Measurements from ENCODE around the gene MXI1. TPM values are rescaled to one million over a fixed set of nuclear protein-coding genes. Genes with fewer than 3 reads are reported as not detected.

The MXI1 gene
- total and polyA plus RNA-seq, 2 donors (not counting 1 experiment from before 2014, with no cell fraction given) = 12.0 to 32.4 TPM

DNA sequence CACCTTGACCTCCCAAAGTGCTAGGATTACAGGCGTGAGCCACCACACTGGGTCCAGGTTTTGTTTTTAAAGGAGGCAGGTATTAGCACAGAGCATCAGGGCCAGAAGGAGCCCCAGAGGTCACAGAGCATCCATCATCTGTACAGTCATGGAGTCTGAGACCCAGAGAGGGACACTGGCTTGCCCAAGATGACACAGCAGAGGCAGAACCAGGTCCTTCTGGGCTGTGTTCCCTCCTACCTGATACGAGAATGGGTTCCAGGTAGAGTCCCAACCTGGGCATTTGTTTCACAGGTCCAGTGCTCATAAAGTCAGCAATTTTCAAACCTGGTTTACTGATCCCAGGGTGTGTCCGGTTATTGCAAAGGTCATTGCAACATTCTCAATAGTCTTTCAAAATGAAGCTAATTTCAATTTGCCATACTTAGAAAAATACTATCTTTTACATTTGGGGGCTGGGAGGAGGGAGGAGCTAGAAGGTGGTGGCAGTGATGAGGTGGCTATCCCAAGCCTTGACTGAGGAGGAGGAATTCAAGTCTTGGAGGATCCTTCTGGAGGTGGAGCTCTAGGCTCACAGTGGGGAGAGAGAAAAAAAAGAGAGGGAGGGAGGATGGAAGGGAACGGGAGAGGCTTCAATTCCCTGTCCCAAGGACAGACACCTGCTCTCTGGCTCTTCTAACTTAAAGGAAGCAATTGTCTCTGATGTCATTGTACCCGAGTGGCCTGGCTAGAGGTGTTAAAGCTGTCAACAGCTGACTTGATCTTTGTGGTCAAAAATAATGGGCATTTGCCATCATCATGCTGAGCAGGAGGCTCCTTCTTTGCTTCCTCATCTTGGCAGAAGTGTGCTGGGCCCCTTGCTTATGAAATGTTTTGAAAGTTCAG, 8.1 kb downstream of the MXI1 start:
- ATAC-seq (ENCODE audit: low read depth) (no peak), DNase-seq (no peak)
- no peak overlapping the region for H3K27ac Mint-ChIP-seq
- no peaks in the 10 kb centered on the region for H4K20me1 ChIP-seq (ENCODE audit: control insufficient read depth, insufficient read depth, low read length, poor library complexity, severe bottlenecking)
- no peak overlapping the region for H3K27ac ChIP-seq (ENCODE audit: low read length in 2 of 2)
- peaks cover 17% of the 10 kb centered on the region for H3K79me2 ChIP-seq (ENCODE audit: control insufficient read depth, insufficient read depth, low read length)
- H2AFZ ChIP-seq (ENCODE audit: insufficient read depth, low read depth, low read length, poor library complexity, severe bottlenecking) = no peak overlapping the region
- peaks cover 0 to 5% (median 0%) of the 10 kb centered on the region in 4 experiments for H3K27me3 ChIP-seq (replicated peaks in 1 of 4; ENCODE audit: control extremely low read depth in 1 of 4, control insufficient read depth in 3 of 4, insufficient read depth in 4 of 4, low read length in 3 of 4)
- H3K36me3 ChIP-seq (replicated peaks in 1 of 2; ENCODE audit: control extremely low read depth in 1 of 2, control insufficient read depth in 1 of 2, extremely low read depth in 1 of 2, insufficient read depth in 2 of 2, low read length in 1 of 2) = no peaks in the 10 kb centered on the region
- peaks cover 46% of the 10 kb centered on the region for H3K4me1 Mint-ChIP-seq
- ChIA-PET CTCF (interaction anchor here (0.6 to 1.8 kb wide), 4 partner anchors 8 to 77 kb away, joined by 4 to 8 read pairs (median 4); partner anchors contain the start of gene MXI1), POLR2A (interaction anchor here (0.6 to 0.7 kb wide), 2 partner anchors 57 to 136 kb away, joined by 3 to 4 read pairs; no protein-coding TSS in a partner anchor)
- H3K9me3 Mint-ChIP-seq (ENCODE audit: insufficient read depth) = no peaks in the 10 kb centered on the region
- no peak overlapping the region for H3K4me3 ChIP-seq (ENCODE audit: control extremely low read depth in 1 of 5, extremely low read depth in 1 of 5, insufficient read depth in 1 of 5, low read depth in 2 of 5, low read length in 4 of 5)
- no peak for TF ChIP-seq EZH2 (IDR thresholded peaks at IDR 0.05; ENCODE audit: borderline replicate concordance, insufficient read depth, low read depth, low read length, poor library complexity, severe bottlenecking)
- TF ChIP-seq, protein P1, sequence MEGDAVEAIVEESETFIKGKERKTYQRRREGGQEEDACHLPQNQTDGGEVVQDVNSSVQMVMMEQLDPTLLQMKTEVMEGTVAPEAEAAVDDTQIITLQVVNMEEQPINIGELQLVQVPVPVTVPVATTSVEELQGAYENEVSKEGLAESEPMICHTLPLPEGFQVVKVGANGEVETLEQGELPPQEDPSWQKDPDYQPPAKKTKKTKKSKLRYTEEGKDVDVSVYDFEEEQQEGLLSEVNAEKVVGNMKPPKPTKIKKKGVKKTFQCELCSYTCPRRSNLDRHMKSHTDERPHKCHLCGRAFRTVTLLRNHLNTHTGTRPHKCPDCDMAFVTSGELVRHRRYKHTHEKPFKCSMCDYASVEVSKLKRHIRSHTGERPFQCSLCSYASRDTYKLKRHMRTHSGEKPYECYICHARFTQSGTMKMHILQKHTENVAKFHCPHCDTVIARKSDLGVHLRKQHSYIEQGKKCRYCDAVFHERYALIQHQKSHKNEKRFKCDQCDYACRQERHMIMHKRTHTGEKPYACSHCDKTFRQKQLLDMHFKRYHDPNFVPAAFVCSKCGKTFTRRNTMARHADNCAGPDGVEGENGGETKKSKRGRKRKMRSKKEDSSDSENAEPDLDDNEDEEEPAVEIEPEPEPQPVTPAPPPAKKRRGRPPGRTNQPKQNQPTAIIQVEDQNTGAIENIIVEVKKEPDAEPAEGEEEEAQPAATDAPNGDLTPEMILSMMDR (IDR thresholded peaks at IDR 0.05) = no peak
- H3K27me3 Mint-ChIP-seq = no peaks in the 10 kb centered on the region
- peaks cover 43 to 49% of the 10 kb centered on the region in 2 donors for H3K4me1 ChIP-seq (ENCODE audit: control insufficient read depth in 2 of 2, insufficient read depth in 2 of 2, low read length in 2 of 2)
- no peak overlapping the region for H3K4me2 ChIP-seq (replicated peaks; ENCODE audit: low read depth, low read length, poor library complexity, severe bottlenecking)
- no peaks in the 10 kb centered on the region for H3K9me3 ChIP-seq (ENCODE audit: control extremely low read depth in 1 of 3, control insufficient read depth in 2 of 3, insufficient read depth in 1 of 3, low read length in 2 of 3)
- H3K9ac ChIP-seq (ENCODE audit: low read length) = no peak overlapping the region
- H3K4me3 Mint-ChIP-seq = no peak overlapping the region
- WGBS (ENCODE audit: insufficient coverage) = 89% methylated on average over 5 of the region's 5 CpGs
- intact Hi-C loops (cut with micrococcal nuclease) = no loop called here

GRCh38 chr10:110216240-110216639, 8.8 kb downstream of the MXI1 start:
- no peak overlapping the region for H3K9ac ChIP-seq (ENCODE audit: low read length)
- no peak overlapping the region for H3K4me3 ChIP-seq (ENCODE audit: control extremely low read depth in 1 of 5, extremely low read depth in 1 of 5, insufficient read depth in 1 of 5, low read depth in 2 of 5, low read length in 4 of 5)
- H4K20me1 ChIP-seq (ENCODE audit: control insufficient read depth, insufficient read depth, low read length, poor library complexity, severe bottlenecking) = no peaks in the 10 kb centered on the region
- peaks cover 17% of the 10 kb centered on the region for H3K79me2 ChIP-seq (ENCODE audit: control insufficient read depth, insufficient read depth, low read length)
- ChIA-PET POLR2A (no interaction called here), CTCF (interaction anchor here (0.6 to 1.8 kb wide), 3 partner anchors 8 to 62 kb away, joined by 4 to 8 read pairs (median 4); partner anchors contain the start of gene MXI1)
- peaks cover 43 to 49% of the 10 kb centered on the region in 2 donors for H3K4me1 ChIP-seq (ENCODE audit: control insufficient read depth in 2 of 2, insufficient read depth in 2 of 2, low read length in 2 of 2)
- H3K4me2 ChIP-seq (replicated peaks; ENCODE audit: low read depth, low read length, poor library complexity, severe bottlenecking) = no peak overlapping the region
- intact Hi-C loops (cut with micrococcal nuclease) = no loop called here
- peaks cover 44% of the 10 kb centered on the region for H3K4me1 Mint-ChIP-seq
- DNase-seq (no peak), ATAC-seq (ENCODE audit: low read depth) (no peak)
- peaks cover 0 to 5% (median 0%) of the 10 kb centered on the region in 4 experiments for H3K27me3 ChIP-seq (replicated peaks in 1 of 4; ENCODE audit: control extremely low read depth in 1 of 4, control insufficient read depth in 3 of 4, insufficient read depth in 4 of 4, low read length in 3 of 4)
- H3K9me3 ChIP-seq (ENCODE audit: control extremely low read depth in 1 of 3, control insufficient read depth in 2 of 3, insufficient read depth in 1 of 3, low read length in 2 of 3) = no peaks in the 10 kb centered on the region
- H2AFZ ChIP-seq (ENCODE audit: insufficient read depth, low read depth, low read length, poor library complexity, severe bottlenecking) = no peak overlapping the region
- no peak overlapping the region for H3K27ac Mint-ChIP-seq
- H3K27ac ChIP-seq (ENCODE audit: low read length in 2 of 2) = no peak overlapping the region
- no peak for TF ChIP-seq EZH2 (IDR thresholded peaks at IDR 0.05; ENCODE audit: borderline replicate concordance, insufficient read depth, low read depth, low read length, poor library complexity, severe bottlenecking)
- TF ChIP-seq, protein P1 (IDR thresholded peaks at IDR 0.05) = no peak
- H3K36me3 ChIP-seq (replicated peaks in 1 of 2; ENCODE audit: control extremely low read depth in 1 of 2, control insufficient read depth in 1 of 2, extremely low read depth in 1 of 2, insufficient read depth in 2 of 2, low read length in 1 of 2) = no peaks in the 10 kb centered on the region
- no peaks in the 10 kb centered on the region for H3K9me3 Mint-ChIP-seq (ENCODE audit: insufficient read depth)
- no peak overlapping the region for H3K4me3 Mint-ChIP-seq
- no peaks in the 10 kb centered on the region for H3K27me3 Mint-ChIP-seq
